ENCODE results near the gene PARD3B. TPM values are rescaled to one million over a fixed set of nuclear protein-coding genes. Genes with fewer than 3 reads are reported as not detected.

Gene PARD3B
- total and polyA plus RNA-seq, 2 experiments from 2014 or later = 3.5 to 4.4 TPM

GRCh38 chr2:205650450-205650849 is 1105.2 kb downstream of the PARD3B start:
- H3K4me2 ChIP-seq = no peak overlapping the region
- peaks cover 26% of the 10 kb centered on the region for H3K4me1 ChIP-seq (ENCODE audit: insufficient read depth)
- H3K4me3 ChIP-seq = no peak overlapping the region
- H3K4me1 Mint-ChIP-seq = peaks cover 34% of the 10 kb centered on the region
- peak; percentile 80; the same call in 1 of the 2 replicates for TF ChIP-seq ZNF462 (CRISPR knock-in tag; IDR thresholded peaks at IDR 0.05)
- TF ChIP-seq POLR2AphosphoS5 (IDR thresholded peaks at IDR 0.05; ENCODE audit: low read depth) = no peak
- H3K36me3 ChIP-seq (ENCODE audit: insufficient read depth) = no peaks in the 10 kb centered on the region
- ATAC-seq = peak; percentile 95
- 0 out of 3 replicates have a peak, but pooled peaks cover 4% of the 10 kb centered on the region for H3K9me3 Mint-ChIP-seq
- H4K20me1 ChIP-seq (replicated peaks; ENCODE audit: insufficient read depth) = no peaks in the 10 kb centered on the region
- no peaks in the 10 kb centered on the region for H3F3A ChIP-seq (replicated peaks; ENCODE audit: low read depth)
- H2AFZ ChIP-seq = 0 out of 2 replicates have a peak overlapping the region, but pooled peaks have one; percentile 35
- peak overlapping the region; percentile 45; the same call in 1 of the 2 replicates for H3K27ac Mint-ChIP-seq
- peaks cover 39% of the 10 kb centered on the region for H3K9me2 ChIP-seq (ENCODE audit: insufficient read depth)
- peaks cover 6% of the 10 kb centered on the region; the same call in 2 of the 3 replicates for H3K36me3 Mint-ChIP-seq (ENCODE audit: low read depth)
- peak; percentile 55 for DNase-seq (ENCODE audit: low spot score)
- H3K4me3 Mint-ChIP-seq = no peak overlapping the region; the same call in 2 of the 3 replicates
- peaks cover 13% of the 10 kb centered on the region for H3K27me3 Mint-ChIP-seq (ENCODE audit: insufficient read depth, low read depth, poor library complexity)
- H3K27me3 ChIP-seq (ENCODE audit: insufficient read depth) = no peaks in the 10 kb centered on the region
- no peak overlapping the region for H3K27ac ChIP-seq (ENCODE audit: low read depth)
- no peaks in the 10 kb centered on the region for H3K79me2 ChIP-seq (replicated peaks; ENCODE audit: insufficient read depth)

GRCh38 chr2:205650931-205651330 is 1105.7 kb downstream of the PARD3B start:
- peaks cover 13% of the 10 kb centered on the region for H3K27me3 Mint-ChIP-seq (ENCODE audit: insufficient read depth, low read depth, poor library complexity)
- Histone ChIP-seq H3K27me3 (ENCODE audit: insufficient read depth) (no peaks in the 10 kb centered on the region), H3K9me2 (ENCODE audit: insufficient read depth) (peaks cover 39% of the 10 kb centered on the region), H3K36me3 (ENCODE audit: insufficient read depth) (no peaks in the 10 kb centered on the region), H3K27ac (ENCODE audit: low read depth) (no peak overlapping the region), H4K20me1 (replicated peaks; ENCODE audit: insufficient read depth) (no peaks in the 10 kb centered on the region), H3K4me3 (no peak overlapping the region), H2AFZ (0 out of 2 replicates have a peak overlapping the region, but pooled peaks have one; percentile 35), H3K4me2 (no peak overlapping the region), H3K4me1 (ENCODE audit: insufficient read depth) (peaks cover 24% of the 10 kb centered on the region), H3K79me2 (replicated peaks; ENCODE audit: insufficient read depth) (no peaks in the 10 kb centered on the region), H3F3A (replicated peaks; ENCODE audit: low read depth) (no peaks in the 10 kb centered on the region)
- peaks cover 6% of the 10 kb centered on the region; the same call in 2 of the 3 replicates for H3K36me3 Mint-ChIP-seq (ENCODE audit: low read depth)
- no peak for ATAC-seq
- no peak overlapping the region for H3K4me3 Mint-ChIP-seq
- DNase-seq (ENCODE audit: low spot score) = no peak
- peaks cover 35% of the 10 kb centered on the region for H3K4me1 Mint-ChIP-seq
- no peak overlapping the region for H3K27ac Mint-ChIP-seq
- H3K9me3 Mint-ChIP-seq = 0 out of 3 replicates have a peak, but pooled peaks cover 4% of the 10 kb centered on the region
- TF ChIP-seq JUNB (IDR thresholded peaks at IDR 0.05; ENCODE audit: unreplicated experiment) (no peak), ZNF114 (CRISPR knock-in tag; IDR thresholded peaks at IDR 0.05) (no peak), ZNF462 (CRISPR knock-in tag; IDR thresholded peaks at IDR 0.05) (no peak), STAT1 (IDR thresholded peaks at IDR 0.05; ENCODE audit: unreplicated experiment) (no peak), EZH2 (IDR thresholded peaks at IDR 0.05; ENCODE audit: low read depth, unreplicated experiment) (no peak)
